ENCODE data around the gene IL18BP.

DNA sequence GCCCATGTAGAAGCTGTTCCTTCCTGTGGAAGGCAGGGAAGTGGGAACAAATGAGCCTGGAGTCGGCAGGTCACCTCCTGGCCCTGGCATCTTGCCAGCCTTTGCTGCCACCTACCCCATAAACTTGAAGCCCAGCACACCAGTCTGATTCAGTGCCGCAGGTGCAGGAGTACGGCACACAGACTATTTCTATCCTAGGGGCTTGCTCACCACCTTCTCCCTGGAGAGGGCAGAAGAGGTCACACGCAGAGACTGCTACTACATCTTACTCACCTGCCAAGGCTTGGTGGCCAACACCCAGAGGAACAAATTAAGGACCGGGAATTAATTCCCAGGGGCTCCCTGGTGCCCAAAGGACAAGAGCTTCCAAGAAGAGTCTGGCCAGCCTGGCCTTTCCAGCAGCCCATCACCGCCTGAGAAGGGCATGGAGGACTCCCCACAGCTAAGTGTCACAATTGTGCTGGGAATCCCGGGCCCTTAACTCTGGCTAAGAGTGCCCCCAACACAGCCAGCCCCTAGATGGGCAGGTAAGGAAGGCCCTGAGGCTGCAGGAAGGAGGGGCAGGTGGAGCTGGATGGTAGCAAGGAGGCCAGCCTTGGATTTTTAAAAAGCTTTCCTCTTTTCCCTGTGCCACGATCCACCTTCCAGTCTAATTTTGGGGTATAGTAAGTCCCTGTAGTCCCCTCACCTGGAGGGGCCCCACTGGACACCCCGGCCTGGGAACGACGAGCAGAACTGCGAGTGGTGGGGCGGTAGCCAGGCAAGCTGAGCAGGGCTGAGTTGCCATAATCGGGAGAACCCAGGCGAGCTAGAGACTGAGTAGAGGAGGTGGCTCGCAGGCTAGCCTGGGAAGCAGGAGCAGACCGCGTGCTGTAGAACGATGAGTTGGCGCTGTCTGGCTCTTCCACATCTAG lies 6.9 kb downstream of the IL18BP start:
- no peak for TF ChIP-seq CTCF (conservative IDR thresholded peaks at IDR 0.05)
- no peak for TF ChIP-seq ZFX (IDR thresholded peaks at IDR 0.05)

Measured in C4-2B (cell line).